PC-9 (cell line): Measurements from ENCODE around the gene FNDC3B. TPM values are rescaled to one million over a fixed set of nuclear protein-coding genes. Genes with fewer than 3 reads are reported as not detected.
A peak's percentile ranks its signal among the peaks of the same experiment; 100 is the strongest.
"Not testable (repeated sequence)": the region's sequence is repeated elsewhere in the genome, so short reads cannot be mapped to it uniquely, and the experiment has no call there.

Experiments used
- BruUV-seq: library from RNA; stranded (reverse); fragments of 400-500 nt; replicated peaks from 2 replicates; lab custom pipeline; 2021; lab: Mats Ljungman, UMichigan
- CTCF ChIA-PET: fragments of 300-600 bp; sonication (Branson Sonifier 250); formaldehyde crosslinking; loops from one replicate; lab custom pipeline; 2022; ENCODE audit warnings: antibody characterized with exemption; lab: Charles Lee
- POLR2A ChIA-PET: fragments of 300-600 bp; sonication (Branson Sonifier 250); formaldehyde crosslinking; loops from one replicate; lab custom pipeline; 2022; ENCODE audit warnings: antibody characterized with exemption; ENCODE audit not compliant: unreplicated experiment; lab: Charles Lee
- DNase-seq, 2 experiments: peaks; one replicate each; pipeline versions ENCODE4 v3.0.0 to v3.0.0-alpha.2; 2015 to 2022; ENCODE audit warnings: mixed read lengths in 1 of 2
- H2AFZ ChIP-seq: fragments of 200-600 bp; sonication (generic); 2 replicates; pipeline ENCODE4 v1.8.1; 2017; ENCODE audit warnings: antibody characterized with exemption
- H3F3A ChIP-seq: fragments of 200-600 bp; sonication (generic); 2 replicates; pipeline ENCODE4 v1.8.1; 2017; ENCODE audit warnings: antibody characterized with exemption, mild to moderate bottlenecking, low read depth; ENCODE audit not compliant: insufficient read depth
- H3K27ac ChIP-seq: fragments of 200-600 bp; sonication (generic); 2 replicates; pipeline ENCODE4 v1.6.1; 2016; ENCODE audit warnings: mixed run types
- H3K27me3 ChIP-seq: fragments of 200-600 bp; sonication (generic); 2 replicates; pipeline ENCODE4 v1.6.1; 2016; ENCODE audit warnings: low read depth, mixed run types; ENCODE audit not compliant: insufficient read depth
- H3K36me3 ChIP-seq: fragments of 200-600 bp; sonication (generic); 2 replicates; pipeline ENCODE4 v1.6.1; 2016; ENCODE audit warnings: low read depth, mixed run types
- H3K4me1 ChIP-seq: fragments of 200-600 bp; sonication (generic); replicated peaks from 2 replicates; pipeline ENCODE4 v1.6.1; 2016; ENCODE audit warnings: mixed run types; ENCODE audit not compliant: insufficient read depth
- H3K4me2 ChIP-seq: fragments of 200-600 bp; sonication (generic); 2 replicates; pipeline ENCODE4 v1.6.1; 2017; ENCODE audit warnings: mixed run types
- H3K4me3 ChIP-seq: fragments of 200-600 bp; sonication (generic); 2 replicates; pipeline ENCODE4 v1.6.1; 2016; ENCODE audit warnings: mixed run types
- H3K79me2 ChIP-seq: fragments of 200-600 bp; sonication (generic); 2 replicates; pipeline ENCODE4 v1.6.1; 2017; ENCODE audit warnings: low read depth, mixed run types
- H3K9me2 ChIP-seq: fragments of 200-600 bp; sonication (generic); 2 replicates; pipeline ENCODE4 v1.8.1; 2017; ENCODE audit warnings: mild to moderate bottlenecking; ENCODE audit not compliant: insufficient read depth
- H3K9me3 ChIP-seq: fragments of 200-600 bp; sonication (generic); 2 replicates; pipeline ENCODE4 v1.8.1; 2016; ENCODE audit warnings: low read depth; ENCODE audit not compliant: insufficient read depth
- H4K20me1 ChIP-seq: fragments of 200-600 bp; sonication (generic); 2 replicates; pipeline ENCODE4 v1.8.1; 2017; ENCODE audit not compliant: insufficient read depth
- CTCF ChIP-seq: fragments of 200-600 bp; sonication (generic); conservative IDR thresholded peaks from 2 replicates; pipeline ENCODE4 v1.6.1; 2017; ENCODE audit warnings: mixed run types, antibody characterized with exemption, mild to moderate bottlenecking, moderate library complexity
- EZH2 ChIP-seq: fragments of 200-600 bp; sonication (generic); IDR thresholded peaks from 2 replicates; pipeline ENCODE4 v1.8.0; 2017; ENCODE audit warnings: antibody characterized with exemption, low read depth
- intact Hi-C: fragments of 100-400 bp; cut with micrococcal nuclease; formaldehyde crosslinking; loops from one replicate; pipeline ENCODE4 v1.10.0; 2022; ENCODE audit not compliant: unreplicated experiment
- total RNA-seq: library from RNA; stranded (reverse); gene quantifications from 2 replicates; pipeline ENCODE4 v1.2.3, GENCODE V29; 2021

FNDC3B gene
- total RNA-seq, 1 experiment from 2014 or later = 106 TPM

GRCh38 chr3:172253200-172253599 lies 213.8 kb downstream of the FNDC3B start:
- peaks cover 66% of the 10 kb centered on the region for H3F3A ChIP-seq
- no peak overlapping the region for H3K4me2 ChIP-seq
- DNase-seq = no peak
- no peaks in the 10 kb centered on the region for H3K9me3 ChIP-seq
- TF ChIP-seq EZH2 (no peak), CTCF (no peak)
- H3K4me1 ChIP-seq = peaks cover 32% of the 10 kb centered on the region
- peaks cover 12% of the 10 kb centered on the region; the same call in 1 of the 2 replicates for H4K20me1 ChIP-seq
- H3K27ac ChIP-seq = peak overlapping the region; percentile 4; the same call in 1 of the 2 replicates
- peaks cover 92% of the 10 kb centered on the region for H3K36me3 ChIP-seq
- no peak overlapping the region for H2AFZ ChIP-seq
- H3K79me2 ChIP-seq = peaks cover 97% of the 10 kb centered on the region
- no peak overlapping the region for H3K4me3 ChIP-seq
- ChIA-PET CTCF (no interaction called here), POLR2A (no interaction called here)
- no peaks in the 10 kb centered on the region for H3K27me3 ChIP-seq
- BruUV-seq = no TSS peak
- intact Hi-C loops = no loop called here
- no peaks in the 10 kb centered on the region for H3K9me2 ChIP-seq

DNA sequence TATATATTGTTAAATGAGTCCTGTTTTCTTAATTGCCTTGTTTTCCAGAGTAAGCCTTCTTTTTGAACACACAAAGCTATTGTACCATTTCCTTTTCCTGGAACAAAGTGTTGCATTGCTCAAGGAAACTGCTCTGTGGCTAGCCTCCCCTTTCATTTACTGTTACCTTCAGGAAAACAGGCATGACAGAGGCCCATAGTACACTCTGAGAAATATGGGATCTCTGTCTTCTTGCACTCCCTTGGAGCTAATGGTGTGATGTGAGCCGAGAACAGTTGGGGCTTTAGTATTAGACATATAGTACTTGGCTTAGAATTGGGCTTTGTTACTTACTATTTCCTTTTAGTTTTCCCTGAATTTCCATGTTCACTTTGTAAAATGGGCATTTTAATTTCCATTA lies 215.2 kb downstream of the FNDC3B start:
- Histone ChIP-seq H3K4me1 (peaks cover 45% of the 10 kb centered on the region), H3K79me2 (peaks cover 99% of the 10 kb centered on the region), H3K4me3 (no peak overlapping the region), H3K4me2 (no peak overlapping the region), H3K27me3 (no peaks in the 10 kb centered on the region), H3K9me2 (no peaks in the 10 kb centered on the region), H3K27ac (peak overlapping the region; percentile 5; the same call in 1 of the 2 replicates), H3F3A (peaks cover 69% of the 10 kb centered on the region), H2AFZ (no peak overlapping the region), H3K36me3 (peaks cover 89% of the 10 kb centered on the region), H4K20me1 (0 out of 2 replicates have a peak, but pooled peaks cover 6% of the 10 kb centered on the region), H3K9me3 (no peaks in the 10 kb centered on the region)
- DNase-seq = no peak
- intact Hi-C loops = no loop called here
- CTCF ChIA-PET = no interaction called here
- POLR2A ChIA-PET = no interaction called here
- TF ChIP-seq EZH2 (no peak), CTCF (no peak)
- BruUV-seq = no TSS peak

DNA sequence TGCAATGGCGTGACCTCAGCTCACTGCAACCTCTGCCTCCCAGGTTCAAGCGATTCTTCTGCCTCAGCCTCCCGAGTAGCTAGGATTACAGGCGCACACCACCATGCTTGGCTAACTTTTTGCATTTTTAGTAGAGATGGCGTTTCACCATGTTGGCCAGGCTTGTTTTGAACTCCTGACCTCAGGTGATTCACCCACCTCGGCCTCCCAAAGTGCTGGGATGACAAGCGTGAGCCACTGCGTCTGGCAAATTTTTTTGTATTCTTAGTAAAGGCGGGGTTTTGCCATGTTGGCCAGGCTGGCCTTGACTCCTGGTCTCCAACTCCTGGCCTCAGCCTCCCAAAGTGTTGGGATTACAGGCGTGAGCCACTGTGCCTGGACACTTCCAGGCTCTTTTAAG lies 215.9 kb downstream of the FNDC3B start:
- CTCF ChIA-PET = interaction anchor here (0.7 kb wide), 1 partner anchor 35 kb away, joined by 5 read pairs; no protein-coding TSS in a partner anchor
- Histone ChIP-seq H3F3A (peaks cover 75% of the 10 kb centered on the region), H3K4me1 (peaks cover 53% of the 10 kb centered on the region), H3K79me2 (peaks cover 98% of the 10 kb centered on the region), H3K27ac (peak overlapping the region; percentile 94), H3K36me3 (peaks cover 82% of the 10 kb centered on the region)
- H3K9me3 ChIP-seq, H3K4me3 ChIP-seq, H3K9me2 ChIP-seq, H3K4me2 ChIP-seq, BruUV-seq, POLR2A ChIA-PET, H2AFZ ChIP-seq, H3K27me3 ChIP-seq, DNase-seq, H4K20me1 ChIP-seq, intact Hi-C loops: not testable (repeated sequence)
